ENCODE results near the gene ZYG11A. TPM values are rescaled to one million over a fixed set of nuclear protein-coding genes. Genes with fewer than 3 reads are reported as not detected.

The ZYG11A gene
- total and polyA plus RNA-seq, 4 donors: 0.38 to 1.8 (median 0.76) TPM

GRCh38 chr1:52915211-52915854, 72.8 kb downstream of the ZYG11A start:
- WGBS: 90% methylated on average over 2 of the region's 2 CpGs
- Histone ChIP-seq H3K4me3 (ENCODE audit: low read depth in 1 of 3, low read length in 3 of 3) (no peak overlapping the region), H3K27me3 (ENCODE audit: control insufficient read depth in 4 of 4, insufficient read depth in 4 of 4, low read length in 3 of 4) (no peaks in the 10 kb centered on the region), H3K36me3 (ENCODE audit: control insufficient read depth in 4 of 4, insufficient read depth in 3 of 4, low read depth in 1 of 4, low read length in 3 of 4) (peaks cover 0 to 3% (median 0%) of the 10 kb centered on the region in 4 donors), H3K4me1 (ENCODE audit: control insufficient read depth in 4 of 4, insufficient read depth in 4 of 4, low read length in 3 of 4) (peaks cover 21 to 85% (median 68%) of the 10 kb centered on the region in 4 donors), H3K9ac (ENCODE audit: low read depth in 1 of 2, low read length in 2 of 2) (no peak overlapping the region), H3K27ac (ENCODE audit: low read depth in 1 of 2, low read length in 2 of 2) (peak overlapping the region; percentile 73), H3K9me3 (ENCODE audit: control insufficient read depth in 4 of 4, low read length in 3 of 4) (no peaks in the 10 kb centered on the region)
- no peak for DNase-seq (ENCODE audit: low spot score)
- peak in 1 of 2 donors; percentile 19 for TF ChIP-seq RXRA (IDR thresholded peaks at IDR 0.05)
- TF ChIP-seq CTCF (IDR thresholded peaks at IDR 0.05; ENCODE audit: low read depth, low read length, missing input control): no peak
- no peak for TF ChIP-seq YY1 (IDR thresholded peaks at IDR 0.05)
- no peak for TF ChIP-seq RAD21 (IDR thresholded peaks at IDR 0.05)
- TF ChIP-seq FOXA1 (IDR thresholded peaks at IDR 0.05): no peak
- TF ChIP-seq ATF3 (IDR thresholded peaks at IDR 0.05): no peak
- no peak for TF ChIP-seq REST (IDR thresholded peaks at IDR 0.05)
- TF ChIP-seq FOXA2 (IDR thresholded peaks at IDR 0.05): no peak
- peak in 1 of 2 donors; percentile 32 for TF ChIP-seq HNF4A (conservative IDR thresholded peaks at IDR 0.05)
- no peak for TF ChIP-seq JUND (IDR thresholded peaks at IDR 0.05)

GRCh38 chr1:52915855-52916220, 73.3 kb downstream of the ZYG11A start:
- WGBS: 38% methylated on average over 7 of the region's 7 CpGs
- peaks cover 0 to 3% (median 0%) of the 10 kb centered on the region in 4 donors for H3K36me3 ChIP-seq (ENCODE audit: control insufficient read depth in 4 of 4, insufficient read depth in 3 of 4, low read depth in 1 of 4, low read length in 3 of 4)
- H3K4me3 ChIP-seq (ENCODE audit: low read depth in 1 of 3, low read length in 3 of 3): no peak overlapping the region
- H3K9ac ChIP-seq (ENCODE audit: low read depth in 1 of 2, low read length in 2 of 2): no peak overlapping the region
- H3K27ac ChIP-seq (ENCODE audit: low read depth in 1 of 2, low read length in 2 of 2): peak overlapping the region; percentile 73
- peaks cover 21 to 84% (median 66%) of the 10 kb centered on the region in 4 donors for H3K4me1 ChIP-seq (ENCODE audit: control insufficient read depth in 4 of 4, insufficient read depth in 4 of 4, low read length in 3 of 4)
- no peaks in the 10 kb centered on the region for H3K27me3 ChIP-seq (ENCODE audit: control insufficient read depth in 4 of 4, insufficient read depth in 4 of 4, low read length in 3 of 4)
- no peaks in the 10 kb centered on the region for H3K9me3 ChIP-seq (ENCODE audit: control insufficient read depth in 4 of 4, low read length in 3 of 4)
- DNase-seq (ENCODE audit: low spot score): no peak
- TF ChIP-seq ZBTB33 (IDR thresholded peaks at IDR 0.05): no peak
- TF ChIP-seq HNF4A (conservative IDR thresholded peaks at IDR 0.05): peak in 1 of 2 donors; percentile 73
- TF ChIP-seq GABPA (IDR thresholded peaks at IDR 0.05 in 1 of 2, conservative IDR thresholded peaks at IDR 0.05 in 1 of 2): no peak
- TF ChIP-seq SP1 (IDR thresholded peaks at IDR 0.05): no peak
- no peak for TF ChIP-seq EGR1 (IDR thresholded peaks at IDR 0.05; ENCODE audit: low read depth in 2 of 2)
- TF ChIP-seq FOXA1 (IDR thresholded peaks at IDR 0.05): no peak
- no peak for TF ChIP-seq JUND (IDR thresholded peaks at IDR 0.05)
- no peak for TF ChIP-seq NR2F2 (IDR thresholded peaks at IDR 0.05)
- TF ChIP-seq TAF1 (conservative IDR thresholded peaks at IDR 0.05): no peak
- TF ChIP-seq RXRA (IDR thresholded peaks at IDR 0.05): peak; percentile 25 to 85
- TF ChIP-seq RAD21 (IDR thresholded peaks at IDR 0.05): no peak
- no peak for TF ChIP-seq FOXA2 (IDR thresholded peaks at IDR 0.05)

All from liver (tissue), 9 donors.